Urinary bladder (tissue), 4 donors: Measurements from ENCODE around the gene HMCN1. TPM values are rescaled to one million over a fixed set of nuclear protein-coding genes. Genes with fewer than 3 reads are reported as not detected.

Experiments used
- DNase-seq: peaks from one replicate; pipeline ENCODE4 v3.0.0-alpha.2; 2015; ENCODE audit errors: extremely low spot score
- H3K27ac ChIP-seq: one replicate; pipeline ENCODE4 v1.5.1; 2013; ENCODE audit warnings: low read depth, mild to moderate bottlenecking, moderate library complexity
- H3K36me3 ChIP-seq: one replicate; pipeline ENCODE4 v1.6.1; 2013; ENCODE audit warnings: mild to moderate bottlenecking, moderate library complexity; ENCODE audit not compliant: insufficient read depth
- H3K4me1 ChIP-seq: one replicate; pipeline ENCODE4 v1.6.1; 2013; ENCODE audit warnings: mild to moderate bottlenecking, moderate library complexity; ENCODE audit not compliant: insufficient read depth
- H3K4me3 ChIP-seq: one replicate; pipeline ENCODE4 v1.5.1; 2013; ENCODE audit warnings: low read depth, low read length
- WGBS: extraction: QIAGEN DNeasy Blood & Tissue Kit; methylation state at CpG from one replicate; pipeline ENCODE4 v1.1.7; 2013; 5-methylcytosine and 5-hydroxymethylcytosine counted together
- polyA plus RNA-seq: library from polyadenylated mRNA; stranded (reverse); fragments of 200-250 nt; gene quantifications from one replicate; pipeline ENCODE4 v1.2.3, GENCODE V29; 2013
- total RNA-seq: library from RNA; depleted of rRNA; stranded (reverse); fragments of >200 nt; gene quantifications from one replicate; pipeline ENCODE4 v1.2.3, GENCODE V29; 2014
- donor health status: healthy with polysubstance abuse.
- donor health status: healthy.

The HMCN1 gene
- total and polyA plus RNA-seq, 2 donors: 2.5 to 36.9 TPM

GRCh38 chr1:185969028-185969427 lies 234.8 kb downstream of the HMCN1 start:
- no peaks in the 10 kb centered on the region for H3K4me1 ChIP-seq
- no peak for DNase-seq
- H3K4me3 ChIP-seq: no peak overlapping the region
- H3K36me3 ChIP-seq: no peaks in the 10 kb centered on the region
- no peak overlapping the region for H3K27ac ChIP-seq
- 47% methylated on average over 4 of the region's 4 CpGs for WGBS

- H3K4me3 ChIP-seq: no peak overlapping the region
- no peaks in the 10 kb centered on the region for H3K4me1 ChIP-seq
- no peak for DNase-seq
- no peaks in the 10 kb centered on the region for H3K36me3 ChIP-seq
- no peak overlapping the region for H3K27ac ChIP-seq
Measured at GRCh38 chr1:185969524-185969991, 235.4 kb downstream of the HMCN1 start.

DNA sequence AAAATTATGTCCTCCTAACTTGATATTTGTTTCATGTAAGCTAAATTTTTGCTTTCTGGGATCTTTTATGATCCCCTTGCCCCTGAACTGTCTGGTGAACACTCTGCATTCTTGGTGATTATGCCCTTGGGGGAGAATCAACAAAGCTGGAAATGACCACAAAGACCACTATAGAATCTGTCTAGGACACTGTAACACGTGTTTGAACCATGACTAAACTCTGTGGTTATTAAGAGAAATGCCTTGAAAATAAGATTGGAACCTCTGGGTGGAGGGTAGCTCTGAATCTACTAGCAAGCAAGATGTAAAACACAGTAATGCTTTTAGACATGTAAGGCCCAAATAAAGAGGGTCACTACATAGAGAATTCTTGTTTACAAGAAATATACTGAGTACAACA lies 237.5 kb downstream of the HMCN1 start:
- Histone ChIP-seq H3K27ac (no peak overlapping the region), H3K36me3 (no peaks in the 10 kb centered on the region), H3K4me3 (no peak overlapping the region), H3K4me1 (no peaks in the 10 kb centered on the region)
- DNase-seq: no peak
- WGBS: 64% methylated on average over 1 of the region's 1 CpG

- 76% methylated on average over 3 of the region's 3 CpGs for WGBS
- no peak overlapping the region for H3K27ac ChIP-seq
- no peak overlapping the region for H3K4me3 ChIP-seq
- DNase-seq: no peak
- H3K4me1 ChIP-seq: no peaks in the 10 kb centered on the region
- no peaks in the 10 kb centered on the region for H3K36me3 ChIP-seq
Measured at GRCh38 chr1:185972096-185972850, 238.1 kb downstream of the HMCN1 start.

DNA sequence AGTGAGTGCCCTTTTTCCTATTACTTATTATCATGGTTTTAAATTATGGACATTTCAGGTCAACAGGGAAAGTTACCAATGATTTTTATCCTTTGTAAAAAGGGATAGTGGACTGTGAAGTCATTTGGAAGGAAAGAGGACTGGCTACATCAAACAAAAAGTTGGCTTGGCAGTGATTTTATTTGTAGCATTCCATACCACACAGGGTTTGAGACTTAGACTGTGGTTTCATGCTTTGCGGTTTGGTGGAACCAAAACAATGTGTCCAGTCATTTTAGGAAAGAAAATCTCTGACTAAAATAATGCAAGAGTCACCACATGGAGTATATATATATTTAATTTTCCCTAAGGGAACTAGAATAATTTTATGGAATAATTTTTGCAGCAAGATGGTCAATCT lies 239.5 kb downstream of the HMCN1 start:
- 76% methylated on average over 1 of the region's 1 CpG for WGBS
- no peak for DNase-seq
- no peak overlapping the region for H3K27ac ChIP-seq

GRCh38 chr1:185974367-185975170 lies 240.4 kb downstream of the HMCN1 start:
- Histone ChIP-seq H3K27ac (no peak overlapping the region), H3K4me1 (no peaks in the 10 kb centered on the region), H3K36me3 (no peaks in the 10 kb centered on the region), H3K4me3 (no peak overlapping the region)
- 95% methylated on average over 3 of the region's 3 CpGs for WGBS
- no peak for DNase-seq

More for the DNA sequence above, 239.5 kb downstream of the HMCN1 start:
- H3K36me3 ChIP-seq: no peaks in the 10 kb centered on the region
- no peaks in the 10 kb centered on the region for H3K4me1 ChIP-seq
- no peak overlapping the region for H3K4me3 ChIP-seq

GRCh38 chr1:185980891-185981290 lies 246.7 kb downstream of the HMCN1 start:
- 96% methylated on average over 1 of the region's 1 CpG for WGBS
- DNase-seq: no peak

DNA sequence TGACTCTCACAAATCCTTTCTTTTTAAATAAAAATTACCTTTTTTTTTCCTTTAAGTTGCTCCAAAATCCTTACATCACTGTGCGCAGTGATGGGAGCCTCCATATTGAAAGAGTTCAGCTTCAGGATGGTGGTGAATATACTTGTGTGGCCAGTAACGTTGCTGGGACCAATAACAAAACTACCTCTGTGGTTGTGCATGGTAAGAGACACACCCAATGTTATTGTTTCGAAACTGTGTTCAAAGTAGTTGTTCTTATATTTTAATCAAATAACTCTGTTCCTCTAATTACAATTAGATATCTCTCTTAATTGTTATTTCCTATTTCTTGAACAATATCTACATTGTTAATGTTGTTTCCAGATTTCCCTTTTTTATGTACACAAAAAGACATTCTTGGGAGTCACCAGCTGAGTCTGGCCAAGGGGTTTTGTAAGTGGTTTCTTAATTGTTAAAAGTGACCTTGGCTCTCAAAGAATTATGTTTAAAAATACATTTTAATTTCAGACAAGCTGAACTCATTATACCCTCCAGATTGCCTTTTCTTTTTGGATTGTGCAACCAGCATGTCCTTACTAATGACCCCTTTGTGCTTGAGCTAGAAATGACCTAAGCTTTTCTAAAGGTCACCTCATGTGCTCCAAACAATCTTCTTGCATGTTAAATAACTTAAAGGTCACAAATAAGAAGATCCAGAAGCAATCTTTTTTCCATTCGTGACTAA lies 250.1 kb downstream of the HMCN1 start:
- 80% methylated on average over 4 of the region's 4 CpGs for WGBS
- H3K27ac ChIP-seq: no peak overlapping the region

More at GRCh38 chr1:185980891-185981290, 246.7 kb downstream of the HMCN1 start:
- Histone ChIP-seq H3K4me3 (no peak overlapping the region), H3K4me1 (no peaks in the 10 kb centered on the region), H3K36me3 (no peaks in the 10 kb centered on the region), H3K27ac (no peak overlapping the region)

GRCh38 chr1:185987611-185988321 lies 253.6 kb downstream of the HMCN1 start:
- H3K4me3 ChIP-seq: no peak overlapping the region
- H3K27ac ChIP-seq: no peak overlapping the region
- WGBS: 88% methylated on average over 7 of the region's 7 CpGs
- H3K36me3 ChIP-seq: no peaks in the 10 kb centered on the region
- DNase-seq: no peak
- H3K4me1 ChIP-seq: no peaks in the 10 kb centered on the region

More for the DNA sequence above, 250.1 kb downstream of the HMCN1 start:
- Histone ChIP-seq H3K4me1 (no peaks in the 10 kb centered on the region), H3K36me3 (no peaks in the 10 kb centered on the region), H3K4me3 (no peak overlapping the region)
- no peak for DNase-seq

- no peaks in the 10 kb centered on the region for H3K36me3 ChIP-seq
- no peaks in the 10 kb centered on the region for H3K4me1 ChIP-seq
- H3K4me3 ChIP-seq: no peak overlapping the region
- H3K27ac ChIP-seq: no peak overlapping the region
- no peak for DNase-seq
Measured at GRCh38 chr1:185990565-185990964, 256.4 kb downstream of the HMCN1 start.

- H3K4me3 ChIP-seq: no peak overlapping the region
- no peaks in the 10 kb centered on the region for H3K36me3 ChIP-seq
- DNase-seq: no peak
- WGBS: 86% methylated on average over 2 of the region's 2 CpGs
- H3K4me1 ChIP-seq: no peaks in the 10 kb centered on the region
- H3K27ac ChIP-seq: no peak overlapping the region
Measured at GRCh38 chr1:185991266-185991665, 257.1 kb downstream of the HMCN1 start.

DNA sequence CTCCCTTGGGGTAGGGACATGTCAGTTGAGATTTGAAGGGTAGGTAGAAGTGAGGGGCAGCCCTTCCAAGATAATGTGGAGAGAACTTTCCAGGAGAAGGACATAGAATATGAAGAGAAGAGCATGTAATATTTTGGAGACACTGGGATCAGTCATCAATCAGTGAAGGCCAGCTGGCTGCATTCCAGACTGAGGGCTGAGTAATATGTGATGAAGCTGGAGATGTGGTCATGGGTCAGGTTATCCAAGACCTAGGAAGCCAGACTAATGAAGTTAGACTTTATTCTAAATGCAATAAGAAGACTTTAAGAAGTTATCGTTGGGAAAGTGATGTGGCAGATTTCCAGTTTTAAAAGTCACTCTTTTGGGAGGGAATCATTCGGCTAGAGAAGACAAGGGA lies 262.0 kb downstream of the HMCN1 start:
- no peak overlapping the region for H3K4me3 ChIP-seq
- H3K27ac ChIP-seq: no peak overlapping the region
- DNase-seq: no peak
- no peaks in the 10 kb centered on the region for H3K4me1 ChIP-seq
- H3K36me3 ChIP-seq: no peaks in the 10 kb centered on the region
- 89% methylated on average over 2 of the region's 2 CpGs for WGBS

- Histone ChIP-seq H3K36me3 (no peaks in the 10 kb centered on the region), H3K4me3 (no peak overlapping the region), H3K27ac (no peak overlapping the region), H3K4me1 (no peaks in the 10 kb centered on the region)
- DNase-seq: no peak
- WGBS: 90% methylated on average over 2 of the region's 2 CpGs
Measured at GRCh38 chr1:185998391-185998790, 264.2 kb downstream of the HMCN1 start.
